ENCODE results near the gene LEMD2.

Gene LEMD2

DNA sequence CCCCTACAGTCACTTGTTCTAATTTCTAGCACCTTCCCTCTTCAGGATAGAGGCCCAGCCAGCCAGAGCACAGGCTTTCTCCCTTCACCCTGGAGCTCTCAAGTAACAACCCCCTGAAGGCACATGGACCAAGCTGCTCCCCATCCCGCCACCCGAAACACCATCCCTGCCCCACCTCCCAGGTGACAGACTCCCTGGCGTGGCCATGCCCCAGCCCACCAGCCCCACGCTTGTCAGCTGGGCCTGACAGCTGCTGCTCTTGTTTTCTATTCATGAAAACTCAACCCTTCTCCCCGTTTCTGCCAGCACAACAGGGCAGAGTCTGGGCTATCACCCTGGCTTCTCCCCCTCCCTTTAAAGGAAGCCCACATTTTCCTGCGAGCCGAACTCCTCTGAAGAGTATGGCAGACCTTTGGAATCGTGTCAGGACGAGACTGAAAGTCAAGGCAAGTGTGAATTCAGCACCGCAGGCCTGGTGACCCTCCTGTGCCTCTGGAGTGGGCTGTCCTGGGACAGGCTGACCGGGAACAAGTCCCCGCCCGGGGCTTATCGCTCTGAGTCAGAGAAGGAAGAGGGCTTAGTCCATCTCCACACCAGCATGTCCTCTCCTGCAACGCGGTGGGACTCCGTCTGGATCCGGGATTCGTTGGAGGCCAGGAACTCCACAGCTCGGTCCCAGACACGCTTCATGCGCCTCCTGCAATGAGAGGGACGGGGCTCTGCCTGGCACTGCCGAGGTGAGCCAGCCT, 16.7 kb downstream of the LEMD2 start:
- DNase-seq: no peak

DNA sequence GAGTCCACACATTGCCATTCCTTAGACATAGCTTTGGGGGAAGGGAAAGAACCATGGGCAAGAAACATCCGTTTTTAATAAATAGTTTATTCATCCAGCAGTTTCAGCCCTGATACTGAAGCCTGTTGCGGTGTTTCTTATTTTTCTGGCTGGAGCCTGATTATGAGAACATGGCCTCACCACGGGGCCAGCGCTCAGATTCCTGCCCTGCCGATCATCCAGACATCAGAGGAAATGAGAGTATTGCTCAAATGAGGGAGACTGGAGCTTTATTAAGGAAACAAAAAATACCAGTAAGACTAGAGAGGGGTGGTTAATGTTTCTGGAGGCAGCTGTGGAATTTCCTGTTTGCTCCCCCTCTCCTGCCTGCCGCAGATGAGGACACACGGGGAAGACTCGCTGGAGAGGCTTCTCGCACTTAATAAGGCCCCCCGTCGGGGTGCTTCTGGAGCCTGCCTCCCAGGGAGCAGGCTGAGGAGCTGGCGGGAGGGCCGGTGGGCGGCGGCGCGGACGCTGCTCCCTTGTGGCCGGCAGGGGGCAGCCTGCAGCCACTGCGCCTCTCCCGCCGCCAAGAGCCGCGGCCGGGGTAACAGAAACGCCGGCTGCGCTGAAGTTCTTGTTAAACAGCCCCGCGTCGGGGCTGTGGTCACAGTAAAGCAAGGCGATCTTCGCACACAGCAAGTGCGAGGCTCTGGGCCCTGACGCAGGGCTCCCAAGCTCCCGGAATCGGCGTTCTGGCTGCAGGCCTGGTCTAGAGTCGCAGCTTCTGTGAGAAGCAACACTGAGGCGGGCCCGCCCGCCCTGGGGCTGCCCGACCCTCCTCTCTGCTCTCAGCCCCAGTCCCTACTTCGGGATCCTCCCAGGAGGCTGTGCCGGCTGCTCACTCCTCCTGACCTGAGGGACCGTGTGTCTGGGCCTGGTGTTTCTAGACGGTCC, 17.5 kb downstream of the LEMD2 start:
- peak; percentile 35 for DNase-seq

DNA sequence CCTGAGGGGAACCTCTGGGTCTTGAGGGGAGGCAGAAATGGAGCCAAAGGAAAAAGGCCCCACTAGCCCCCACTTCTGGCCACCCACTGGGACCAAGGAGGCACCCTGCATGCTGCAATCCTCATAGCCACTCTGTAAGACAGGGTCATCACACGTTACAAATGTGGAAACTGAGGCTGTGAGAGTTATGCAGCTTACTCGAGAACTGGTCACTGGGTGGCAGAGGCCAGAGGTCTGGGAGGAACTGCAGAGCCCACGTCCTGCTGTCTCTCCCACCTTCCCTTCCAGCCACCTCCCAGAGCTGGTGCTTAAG, 18.1 kb downstream of the LEMD2 start:
- DNase-seq: no peak

DNA sequence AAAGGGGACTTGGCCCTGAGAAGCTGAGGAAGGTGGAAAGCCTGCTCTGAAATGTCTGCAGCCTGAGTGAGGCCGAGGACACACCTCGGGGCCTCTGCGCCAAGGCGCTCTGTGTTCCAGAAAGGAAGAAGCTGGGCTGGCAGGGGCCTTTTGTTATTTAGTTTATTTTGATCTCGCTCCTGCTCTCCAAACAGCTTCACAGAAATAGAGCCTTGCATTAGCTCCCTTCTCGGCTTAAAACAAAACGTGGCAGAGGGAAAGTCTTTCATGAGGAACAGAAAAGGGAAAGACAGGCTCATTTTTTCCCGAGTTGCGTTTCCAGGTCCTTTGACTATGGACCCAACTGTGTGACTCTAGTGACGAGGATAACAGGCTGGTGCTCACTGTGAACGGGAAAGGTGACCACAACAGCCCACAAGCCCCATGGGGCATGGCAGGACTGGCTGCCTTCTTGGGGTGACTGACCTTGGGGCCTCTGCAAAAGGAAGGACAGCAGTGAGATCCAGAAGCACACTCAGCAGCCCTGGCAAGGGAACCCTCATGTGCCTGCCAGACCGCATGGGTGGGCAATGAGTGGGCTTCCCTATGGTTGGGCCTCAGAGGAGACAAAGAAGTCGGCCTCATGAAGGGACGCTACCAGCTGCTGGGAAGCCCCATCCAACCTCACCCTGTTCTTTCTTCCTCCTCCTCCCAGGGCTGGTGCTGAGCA, 18.7 kb downstream of the LEMD2 start:
- DNase-seq: no peak

DNA sequence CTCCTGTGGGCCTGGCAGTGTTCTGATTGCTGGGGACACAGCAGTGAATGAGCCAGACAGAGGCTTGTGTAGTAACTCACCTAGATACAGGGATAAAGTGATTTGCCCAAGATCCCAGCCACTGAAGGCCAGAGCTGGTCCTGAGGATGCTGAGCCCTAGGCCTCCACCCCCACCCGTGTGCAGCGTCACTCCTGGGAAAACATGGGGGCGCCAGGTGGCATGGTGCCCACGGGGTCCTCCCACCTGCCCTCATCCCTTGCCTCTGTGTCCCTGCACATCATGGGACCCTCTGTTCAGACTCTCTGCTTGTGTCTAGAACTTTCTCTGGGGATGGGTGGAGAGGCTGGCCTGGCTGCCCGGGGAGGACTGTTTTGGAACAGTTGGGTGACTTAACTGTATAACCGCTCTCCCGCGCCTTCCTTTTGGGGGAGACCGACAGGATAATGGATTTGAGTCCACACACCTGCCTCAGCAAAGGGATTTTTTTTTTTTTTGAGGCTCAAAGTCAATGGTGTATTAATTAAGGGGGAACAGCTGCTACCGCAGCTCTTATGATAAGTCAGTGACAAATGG, 19.6 kb downstream of the LEMD2 start:
- DNase-seq: no peak

DNA sequence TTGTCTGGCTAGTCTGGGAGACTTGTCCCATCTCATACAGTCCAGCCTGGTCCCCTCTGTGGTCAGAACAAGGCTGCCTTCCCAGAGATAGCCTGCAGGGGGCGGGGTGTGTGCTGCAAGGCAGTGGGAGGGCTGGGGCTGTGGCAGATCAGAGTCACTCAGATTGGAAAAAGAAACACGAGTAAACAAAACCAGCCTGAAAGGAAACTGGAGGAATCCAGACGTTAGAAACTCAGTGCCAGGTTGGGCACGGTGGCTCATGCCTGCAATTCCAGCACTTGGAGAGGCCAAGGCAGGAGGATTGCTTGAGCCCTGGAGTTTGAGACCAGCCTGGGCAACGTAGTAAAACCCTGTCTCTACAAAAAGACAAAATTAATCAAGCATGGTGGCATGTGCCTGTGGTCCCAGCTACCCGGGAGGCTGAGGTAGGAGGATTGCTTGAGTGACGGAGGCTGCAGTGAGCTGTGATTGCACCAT, 20.2 kb downstream of the LEMD2 start:
- peak; percentile 48 for DNase-seq

DNA sequence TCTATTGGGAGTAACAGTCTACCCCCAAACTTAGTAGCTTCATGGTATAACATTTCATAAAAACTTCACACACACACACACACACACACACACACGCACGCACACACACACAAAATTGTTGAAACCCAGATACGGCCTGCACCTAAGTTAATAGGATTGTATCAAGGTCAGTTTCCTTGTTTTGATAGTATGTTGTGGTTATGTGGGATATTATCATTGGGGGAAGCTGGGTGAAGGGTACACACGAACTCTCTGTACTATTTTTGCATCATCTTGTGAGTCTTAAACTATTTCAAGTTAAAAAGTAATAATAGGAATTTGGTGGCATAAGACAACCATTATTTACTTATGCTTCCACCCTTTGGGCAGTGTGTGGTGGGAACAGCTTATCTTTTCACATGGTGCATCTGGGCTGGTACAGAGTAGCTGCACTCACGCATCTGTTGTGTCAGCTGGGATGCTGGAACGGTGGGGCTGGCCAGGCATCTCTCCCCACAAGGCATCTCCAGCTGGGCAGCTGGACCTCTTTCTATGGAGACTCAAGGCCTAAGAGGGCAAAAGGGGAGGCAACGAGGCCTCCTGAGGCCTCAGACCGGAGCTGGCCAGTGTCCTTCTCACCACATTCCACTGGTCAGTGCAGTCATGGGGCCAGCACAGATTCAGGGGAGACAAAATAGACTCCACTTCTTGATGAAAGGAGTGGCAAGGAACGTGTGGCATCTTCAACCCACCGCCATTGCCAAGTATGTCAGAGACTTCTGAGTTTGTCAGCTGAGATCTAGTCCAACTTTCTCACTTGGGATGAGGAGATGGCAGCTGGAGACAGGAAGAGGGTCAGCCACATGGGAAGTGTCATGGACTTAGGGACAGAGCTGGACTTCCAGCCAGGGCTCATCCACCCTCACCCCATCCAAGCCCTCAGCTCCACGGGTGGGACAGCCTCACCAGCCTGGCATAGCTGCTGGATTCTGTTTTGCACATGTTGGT, 21.7 kb downstream of the LEMD2 start:
- DNase-seq: no peak

DNA sequence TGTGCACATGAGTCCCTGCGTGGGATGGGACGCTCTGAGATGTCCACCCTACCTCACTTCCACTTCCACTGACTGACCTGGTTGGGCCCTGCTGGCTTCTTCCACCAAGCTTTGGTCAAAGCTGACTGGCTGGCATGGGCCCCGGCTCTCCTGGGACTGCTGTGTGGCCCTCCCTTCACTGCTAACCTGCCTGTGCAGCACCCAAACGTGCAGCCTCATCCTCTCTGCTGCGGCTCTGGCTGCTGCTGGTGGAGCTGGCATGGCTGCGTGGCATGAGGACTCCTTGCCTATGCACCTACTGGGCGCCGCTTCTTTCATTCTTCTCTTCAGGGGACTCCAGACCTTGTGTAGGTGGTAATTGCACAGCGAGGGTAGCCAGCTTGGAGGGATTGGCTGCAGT, 23.6 kb downstream of the LEMD2 start:
- no peak for DNase-seq

DNA sequence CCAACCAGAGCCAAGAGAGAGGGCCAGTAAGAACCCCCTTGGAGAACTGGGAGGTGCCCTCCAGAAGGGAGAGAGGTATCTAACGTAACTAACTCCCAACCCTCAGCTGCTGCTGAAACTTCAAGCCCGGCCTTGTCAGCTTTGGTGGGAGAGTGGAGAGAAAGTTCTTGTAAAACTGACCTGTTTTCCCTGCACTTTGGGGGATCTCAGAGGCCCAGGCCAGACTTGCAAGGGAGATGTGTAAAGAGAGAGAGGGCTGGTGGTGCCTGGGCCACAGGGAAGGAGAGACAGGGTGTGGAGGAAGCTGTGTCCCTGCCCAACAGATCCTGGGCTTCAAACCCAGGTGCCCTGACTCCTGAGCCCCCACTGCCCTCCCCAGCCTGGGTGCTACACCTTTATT, 24.9 kb downstream of the LEMD2 start:
- DNase-seq: no peak

DNA sequence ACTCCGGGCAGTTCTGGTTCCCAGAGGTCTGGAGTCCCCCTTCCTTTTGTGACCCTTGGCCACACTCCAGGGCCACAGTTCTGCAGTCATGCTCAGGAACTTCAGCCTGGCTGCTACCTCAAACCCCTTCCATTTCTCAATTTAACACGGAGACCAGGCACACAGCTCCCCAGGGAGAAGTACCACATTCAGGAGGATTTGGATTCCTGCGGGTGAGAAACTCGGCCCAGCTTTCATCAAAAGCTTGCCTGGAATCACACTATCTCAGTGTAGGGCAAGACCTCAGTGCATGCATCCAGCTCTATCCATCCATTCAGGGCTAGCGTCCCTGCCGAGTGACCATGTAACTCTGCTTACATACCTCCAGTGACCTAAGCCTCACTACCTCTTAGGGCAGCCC, 25.4 kb downstream of the LEMD2 start:
- DNase-seq: no peak

DNA sequence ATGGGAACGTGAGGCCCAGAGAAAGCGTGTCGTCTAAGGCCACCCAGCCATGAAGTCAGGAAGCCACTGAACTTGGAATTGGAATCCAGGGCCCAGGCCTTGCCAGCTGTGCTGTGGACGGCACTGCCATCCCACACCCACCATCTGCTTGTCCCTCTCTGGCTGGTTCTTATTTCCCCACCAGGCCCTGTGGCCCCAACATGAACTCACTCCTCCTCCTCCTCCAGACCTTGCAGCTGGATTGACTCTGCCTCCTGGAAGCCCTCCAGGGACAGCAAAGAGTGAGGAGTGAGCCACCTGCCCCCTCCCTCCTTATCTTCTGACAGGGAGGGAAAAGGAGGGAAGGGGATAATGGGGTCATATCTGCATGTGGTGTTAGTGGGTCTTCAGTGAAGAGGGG, 26.2 kb downstream of the LEMD2 start:
- no peak for DNase-seq

DNA sequence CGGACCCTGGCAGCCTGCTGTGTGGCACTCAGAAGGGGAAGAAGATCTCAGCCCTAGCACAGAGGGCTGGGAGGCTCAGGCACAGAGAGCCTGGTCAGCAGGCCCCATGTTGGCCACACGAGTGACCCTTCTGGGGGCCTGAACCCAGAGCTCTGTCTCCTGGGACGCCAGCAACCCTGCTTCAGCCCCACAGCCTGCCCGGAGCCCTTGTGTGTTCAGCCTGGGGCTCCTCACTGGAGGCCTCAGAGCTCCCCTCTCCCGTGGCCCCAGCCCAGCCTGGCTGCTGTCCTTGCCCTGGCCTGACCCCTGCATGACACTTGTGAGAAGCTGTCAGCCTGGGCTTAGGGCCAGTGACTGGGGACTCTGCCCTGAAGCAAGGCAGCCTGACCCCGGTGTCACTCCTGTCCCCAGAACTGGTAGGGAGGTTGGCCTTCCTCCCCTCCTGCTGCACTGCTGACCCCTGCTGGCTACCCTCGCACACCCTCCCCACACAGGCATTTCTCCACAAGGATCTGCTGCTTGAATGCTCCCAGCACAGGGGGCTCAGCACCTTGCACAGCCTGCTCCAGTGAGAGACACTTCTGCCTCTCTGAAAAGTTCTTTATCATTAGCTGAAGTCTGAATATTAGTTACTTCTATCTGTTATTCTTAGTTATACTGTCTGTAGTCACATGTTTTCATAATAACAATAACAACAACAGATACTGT, 26.9 kb downstream of the LEMD2 start:
- DNase-seq: no peak

DNA sequence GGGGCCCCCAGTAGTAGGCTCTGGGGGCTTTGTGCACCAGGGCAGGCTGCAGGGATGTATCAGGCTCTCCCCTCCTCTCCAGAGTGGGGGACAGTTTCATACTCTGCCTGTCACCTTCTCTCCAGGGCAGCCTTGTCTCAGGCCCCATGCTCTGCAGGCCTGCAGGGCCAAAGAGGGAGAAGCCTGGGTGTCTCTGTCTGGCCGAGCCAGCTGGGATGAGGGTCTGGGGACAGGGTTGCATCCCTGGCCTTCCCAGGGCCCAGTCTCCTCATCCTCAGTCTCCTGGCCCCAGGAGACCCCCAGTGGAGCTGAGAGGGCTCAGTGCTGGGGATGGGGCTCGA, 27.4 kb downstream of the LEMD2 start:
- no peak for DNase-seq

DNA sequence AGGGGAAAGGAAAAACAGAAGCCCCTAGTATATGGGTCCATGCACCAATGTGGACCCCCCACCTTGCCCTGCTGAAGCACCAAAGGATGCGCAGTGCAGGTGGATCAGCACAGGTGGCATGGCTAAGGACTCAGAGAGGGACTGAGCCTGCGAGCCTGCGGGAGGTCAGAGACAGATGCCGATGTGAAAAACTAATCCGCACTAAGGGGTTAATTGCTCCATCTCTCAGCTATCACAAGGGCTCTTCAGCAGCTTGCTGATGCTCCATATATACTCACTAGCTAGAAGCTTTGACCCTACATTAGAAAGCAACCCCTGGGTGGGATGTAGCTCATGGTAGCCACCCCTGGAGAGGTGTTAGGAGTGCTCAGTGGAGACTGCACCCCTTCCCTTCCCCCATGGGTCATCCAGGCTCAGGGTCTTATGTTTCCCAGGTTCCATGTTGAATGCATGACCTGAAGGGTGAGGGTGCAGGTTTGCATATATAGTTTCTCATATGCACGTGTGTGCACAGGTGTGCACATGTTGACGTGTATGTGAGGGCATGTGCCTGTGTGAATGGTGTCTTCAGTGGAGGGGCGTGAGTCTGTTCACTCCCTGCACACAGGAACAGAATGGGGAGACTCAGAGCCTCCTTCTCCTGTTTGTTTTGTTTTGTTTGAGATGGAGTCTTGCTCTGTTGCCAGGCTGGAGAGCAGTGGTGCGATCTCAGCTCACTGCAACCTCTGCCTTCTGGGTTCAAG, 28.9 kb downstream of the LEMD2 start:
- DNase-seq: no peak

DNA sequence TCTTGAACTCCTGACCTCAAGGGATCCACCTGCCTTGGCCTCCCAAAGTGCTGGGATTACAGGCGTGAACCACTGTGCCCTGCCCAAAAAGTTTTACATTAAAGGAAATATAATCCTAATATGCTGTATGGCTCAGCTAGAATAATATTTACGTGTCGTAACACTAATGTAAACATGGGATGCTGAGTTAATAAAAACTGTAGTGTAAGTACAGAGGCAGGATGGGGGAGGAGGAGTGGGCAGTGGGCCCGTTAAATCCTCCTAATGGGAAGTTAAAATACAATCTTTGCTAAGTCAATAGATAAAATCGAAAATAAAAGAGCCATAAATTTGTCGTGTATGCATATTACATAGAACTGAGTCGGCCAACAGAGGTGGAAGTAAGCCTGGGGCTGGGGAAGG, 30.1 kb downstream of the LEMD2 start:
- DNase-seq: no peak

DNA sequence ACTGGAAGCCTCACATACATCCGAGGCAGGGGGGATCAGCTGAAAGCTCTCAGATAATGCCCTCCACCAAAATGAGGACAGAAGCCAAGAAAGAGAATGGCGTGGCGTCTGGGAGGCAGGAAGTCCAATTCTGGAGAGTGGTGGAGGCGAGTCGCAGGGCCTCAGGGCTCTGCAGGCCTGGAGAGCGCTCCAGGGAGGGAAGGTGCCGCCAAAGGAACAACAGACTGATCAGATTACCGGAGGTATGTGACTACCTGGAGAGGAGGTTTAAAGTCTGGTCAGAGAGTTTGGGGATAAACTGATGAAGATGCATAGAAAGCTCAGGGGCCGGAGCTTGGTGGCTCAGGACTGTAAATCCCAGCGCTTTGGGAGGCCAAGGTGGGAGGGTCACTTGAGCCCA, 31.0 kb downstream of the LEMD2 start:
- DNase-seq: no peak

DNA sequence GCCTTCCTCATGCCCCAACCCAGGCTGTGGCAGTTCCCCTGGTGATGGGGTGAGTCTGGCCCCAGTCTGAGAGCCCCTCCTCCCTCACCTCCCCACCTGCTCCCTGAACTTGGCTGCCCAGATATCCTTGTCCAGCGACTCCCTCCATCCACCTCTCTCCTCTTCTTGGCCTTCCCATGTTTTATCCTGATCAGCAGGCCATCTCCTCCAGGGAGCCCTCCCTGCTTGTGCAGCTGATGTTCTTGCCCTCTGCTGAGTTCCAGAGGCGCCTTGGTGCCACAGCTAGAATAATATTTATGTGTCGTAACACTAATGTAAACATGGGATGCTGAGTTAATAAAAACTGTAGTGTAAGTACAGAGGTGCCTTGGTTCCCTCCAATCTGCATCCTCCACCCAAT, 31.8 kb downstream of the LEMD2 start:
- DNase-seq: no peak

DNA sequence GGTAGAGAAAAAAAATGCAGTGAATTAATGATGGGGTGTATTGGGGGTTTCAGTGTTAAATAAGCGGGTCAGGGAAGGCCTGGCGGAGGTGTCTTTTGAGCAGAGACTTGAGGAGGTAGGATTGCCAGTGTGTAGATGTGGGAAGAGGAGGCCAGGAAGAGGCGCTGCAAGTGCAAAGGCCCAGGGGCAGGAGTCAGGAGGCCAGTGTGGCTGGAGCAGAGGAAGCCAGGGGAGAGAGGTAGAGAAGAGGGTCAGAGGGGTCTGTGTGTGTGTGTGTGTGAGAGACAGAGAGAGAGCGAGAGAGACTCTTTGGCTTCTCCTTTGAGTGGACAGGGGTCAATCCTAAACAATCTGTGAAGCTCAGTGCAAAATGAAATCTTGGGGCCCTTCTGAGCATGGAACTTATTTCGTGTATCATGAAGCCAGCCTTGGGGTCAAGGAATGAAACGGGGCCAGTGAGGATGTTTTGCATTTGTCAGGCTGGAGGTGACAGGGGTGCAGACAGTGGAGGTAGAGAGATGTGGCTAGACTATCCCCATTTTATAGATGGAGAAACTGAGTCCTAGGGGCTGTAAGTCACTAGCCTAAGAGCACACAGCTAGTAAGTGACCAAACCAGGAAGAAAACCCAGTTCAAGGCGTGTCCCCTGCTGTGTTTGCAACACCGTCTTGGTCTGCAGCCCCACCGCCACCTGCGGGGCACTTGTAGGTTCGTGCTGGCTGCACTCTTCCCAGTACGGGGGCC, 32.5 kb downstream of the LEMD2 start:
- no peak for DNase-seq

DNA sequence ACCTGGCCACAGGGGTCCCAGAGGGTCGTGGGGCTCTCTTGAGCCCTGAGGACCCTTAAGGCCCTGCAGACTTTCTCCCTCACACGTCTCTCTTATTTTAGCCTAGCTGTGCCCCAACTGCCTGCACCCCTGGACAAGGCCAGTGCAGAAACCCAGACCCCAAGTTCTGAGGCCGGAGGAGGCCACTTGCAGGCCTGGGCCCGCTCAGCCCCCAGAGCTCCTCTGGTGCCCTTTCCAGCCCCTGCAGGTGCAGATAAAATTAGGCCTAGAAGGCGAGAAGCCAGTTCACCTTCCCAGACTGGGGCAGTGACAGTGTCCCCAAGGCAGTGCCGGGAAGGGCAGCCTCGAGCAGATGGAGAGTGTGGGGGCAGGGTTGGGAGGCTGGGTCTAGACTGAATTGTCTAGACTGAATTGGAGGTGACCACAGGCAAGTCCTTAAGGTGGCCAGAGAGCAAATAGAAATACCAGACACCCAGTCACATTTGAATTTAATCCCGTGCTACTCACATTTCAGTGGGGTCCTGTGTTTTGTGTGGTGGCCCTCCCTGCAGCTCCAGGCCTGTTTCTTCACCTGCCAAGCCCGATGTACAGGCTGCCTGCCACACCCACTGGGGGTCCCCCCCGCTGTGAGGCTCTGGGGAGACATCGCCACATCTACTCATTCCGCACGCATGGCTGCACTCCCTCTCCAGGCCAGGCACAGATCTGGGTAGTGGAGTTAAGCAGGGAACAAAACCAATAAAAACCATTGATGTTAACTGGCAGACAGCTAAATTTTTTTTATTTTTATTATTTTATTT, 33.7 kb downstream of the LEMD2 start:
- DNase-seq: no peak
